Prostate gland (tissue), 2 donors: ENCODE results near the gene CRK. TPM values are rescaled to one million over a fixed set of nuclear protein-coding genes. Genes with fewer than 3 reads are reported as not detected.

ENCODE experiments used
- DNase-seq: peaks from one replicate; pipeline ENCODE4 v3.0.0-alpha.2; 2019; ENCODE audit warnings: low spot score
- H3K27ac ChIP-seq, 2 donors: fragments of 200-600 bp; sonication (generic); 2 replicates each; pipeline ENCODE4 v1.5.1; 2017 to 2019
- H3K27me3 ChIP-seq: fragments of 200-600 bp; sonication (generic); replicated peaks from 2 replicates; pipeline ENCODE4 v1.5.1; 2019; ENCODE audit not compliant: insufficient read depth
- H3K36me3 ChIP-seq, 2 donors: fragments of 200-600 bp; sonication (generic); 1 replicate in 1 of 2; 2 replicates in 1 of 2; pipeline versions ENCODE4 v1.5.1 to v1.8.1; 2017 to 2019
- H3K4me1 ChIP-seq: fragments of 200-600 bp; sonication (generic); replicated peaks from 2 replicates; pipeline ENCODE4 v1.5.1; 2019
- H3K4me3 ChIP-seq, 2 donors: fragments of 200-600 bp; sonication (generic); 2 replicates each; pipeline ENCODE4 v1.5.1; 2017 to 2019
- H3K9me3 ChIP-seq: fragments of 200-600 bp; sonication (generic); 2 replicates; pipeline ENCODE4 v1.5.1; 2017
- POLR2A ChIP-seq: fragments of 450-650 bp; IDR thresholded peaks from one replicate; pipeline ENCODE4 v1.6.1; 2016; ENCODE audit warnings: antibody characterized with exemption, mild to moderate bottlenecking
- POLR2AphosphoS5 ChIP-seq: sonication (generic); formaldehyde crosslinking; IDR thresholded peaks from one replicate; pipeline ENCODE4 v1.6.1; 2017; ENCODE audit warnings: antibody characterized with exemption
- WGBS: methylation state at CpG from one replicate; pipeline ENCODE4 v1.1.5; 2018; 5-methylcytosine and 5-hydroxymethylcytosine counted together
- intact Hi-C: fragments of 100-400 bp; cut with DNase I; formaldehyde crosslinking; loops from one replicate; pipeline ENCODE4 v1.14.2; 2022
- total RNA-seq, 2 donors: library from RNA; depleted of rRNA; stranded (reverse); fragments of >200 nt; gene quantifications; one replicate each; pipeline ENCODE4 v1.1.0, GENCODE V29; 2016
- TF ChIP-seq, protein P1 (sequence below), 4 experiments: fragments of 200-600 bp in 2 of 4; fragments of 450-650 bp in 2 of 4; sonication (generic) in 2 of 4; IDR thresholded peaks; 1 replicate in 3 of 4; 2 replicates in 1 of 4; pipeline ENCODE4 v1.5.1; 2016 to 2019; ENCODE audit warnings: antibody characterized with exemption in 4 of 4, mild to moderate bottlenecking in 2 of 4, moderate library complexity in 2 of 4

CRK gene
- total RNA-seq, 2 donors from 2014 or later = 52.6 to 77.7 TPM

DNA sequence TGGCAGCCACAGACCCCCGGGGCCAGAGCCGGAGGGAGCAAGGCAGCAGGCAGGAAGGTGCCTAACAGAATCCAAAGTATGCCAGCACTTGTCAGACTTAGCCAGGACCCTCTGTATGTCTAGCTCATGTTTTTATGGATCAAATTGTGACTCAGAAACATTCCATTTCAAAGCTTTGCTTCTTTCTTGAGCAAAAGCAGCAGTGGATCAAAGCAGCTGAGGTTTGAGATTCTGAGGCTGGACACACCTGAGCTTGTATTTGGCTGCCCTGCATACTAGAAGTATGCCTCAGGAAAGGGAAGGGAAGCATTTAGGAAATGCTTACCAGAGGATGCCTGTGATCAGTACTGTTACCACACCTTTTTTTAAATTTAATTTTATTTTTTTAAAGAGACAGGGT is 42.2 kb upstream of the CRK start:
- no peak for DNase-seq
- peaks cover 7% of the 10 kb centered on the region for H3K4me1 ChIP-seq
- no peaks in the 10 kb centered on the region for H3K9me3 ChIP-seq
- no peaks in the 10 kb centered on the region for H3K36me3 ChIP-seq
- H3K27ac ChIP-seq = no peak overlapping the region
- intact Hi-C loops = no loop called here
- H3K27me3 ChIP-seq = no peaks in the 10 kb centered on the region
- H3K4me3 ChIP-seq = no peak overlapping the region
- 82% methylated on average over 2 of the region's 2 CpGs for WGBS
- TF ChIP-seq POLR2A (no peak), POLR2AphosphoS5 (no peak)
- TF ChIP-seq, protein P1, sequence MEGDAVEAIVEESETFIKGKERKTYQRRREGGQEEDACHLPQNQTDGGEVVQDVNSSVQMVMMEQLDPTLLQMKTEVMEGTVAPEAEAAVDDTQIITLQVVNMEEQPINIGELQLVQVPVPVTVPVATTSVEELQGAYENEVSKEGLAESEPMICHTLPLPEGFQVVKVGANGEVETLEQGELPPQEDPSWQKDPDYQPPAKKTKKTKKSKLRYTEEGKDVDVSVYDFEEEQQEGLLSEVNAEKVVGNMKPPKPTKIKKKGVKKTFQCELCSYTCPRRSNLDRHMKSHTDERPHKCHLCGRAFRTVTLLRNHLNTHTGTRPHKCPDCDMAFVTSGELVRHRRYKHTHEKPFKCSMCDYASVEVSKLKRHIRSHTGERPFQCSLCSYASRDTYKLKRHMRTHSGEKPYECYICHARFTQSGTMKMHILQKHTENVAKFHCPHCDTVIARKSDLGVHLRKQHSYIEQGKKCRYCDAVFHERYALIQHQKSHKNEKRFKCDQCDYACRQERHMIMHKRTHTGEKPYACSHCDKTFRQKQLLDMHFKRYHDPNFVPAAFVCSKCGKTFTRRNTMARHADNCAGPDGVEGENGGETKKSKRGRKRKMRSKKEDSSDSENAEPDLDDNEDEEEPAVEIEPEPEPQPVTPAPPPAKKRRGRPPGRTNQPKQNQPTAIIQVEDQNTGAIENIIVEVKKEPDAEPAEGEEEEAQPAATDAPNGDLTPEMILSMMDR (IDR thresholded peaks at IDR 0.05) = no peak

DNA sequence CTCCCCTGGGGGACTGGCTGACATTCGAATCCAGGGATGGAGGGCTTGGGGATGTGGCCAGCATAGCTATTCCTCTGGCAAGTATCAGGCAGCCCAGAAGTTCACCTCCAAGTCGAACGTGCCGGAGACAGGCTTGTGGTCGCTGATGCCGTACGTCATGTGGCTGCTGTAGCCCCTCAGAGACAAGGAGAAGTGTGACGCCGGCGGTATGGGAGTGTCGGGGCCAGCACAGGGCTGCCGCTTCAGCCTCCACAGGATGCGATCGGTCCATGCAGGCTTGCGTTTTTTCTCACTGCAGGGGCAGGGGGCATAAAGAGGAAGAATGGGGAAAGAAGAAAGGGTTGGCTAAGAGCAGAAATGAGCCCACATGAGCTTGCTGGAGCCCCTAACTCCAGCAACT is 41.8 kb upstream of the CRK start:
- H3K36me3 ChIP-seq = no peaks in the 10 kb centered on the region
- intact Hi-C loops = no loop called here
- H3K4me3 ChIP-seq = no peak overlapping the region
- 91% methylated on average over 15 of the region's 15 CpGs for WGBS
- no peak overlapping the region for H3K27ac ChIP-seq
- TF ChIP-seq POLR2A (no peak), POLR2AphosphoS5 (no peak)
- TF ChIP-seq, protein P1 (IDR thresholded peaks at IDR 0.05) = no peak
- DNase-seq = no peak
- H3K27me3 ChIP-seq = no peaks in the 10 kb centered on the region
- no peaks in the 10 kb centered on the region for H3K9me3 ChIP-seq
- H3K4me1 ChIP-seq = peaks cover 7% of the 10 kb centered on the region

DNA sequence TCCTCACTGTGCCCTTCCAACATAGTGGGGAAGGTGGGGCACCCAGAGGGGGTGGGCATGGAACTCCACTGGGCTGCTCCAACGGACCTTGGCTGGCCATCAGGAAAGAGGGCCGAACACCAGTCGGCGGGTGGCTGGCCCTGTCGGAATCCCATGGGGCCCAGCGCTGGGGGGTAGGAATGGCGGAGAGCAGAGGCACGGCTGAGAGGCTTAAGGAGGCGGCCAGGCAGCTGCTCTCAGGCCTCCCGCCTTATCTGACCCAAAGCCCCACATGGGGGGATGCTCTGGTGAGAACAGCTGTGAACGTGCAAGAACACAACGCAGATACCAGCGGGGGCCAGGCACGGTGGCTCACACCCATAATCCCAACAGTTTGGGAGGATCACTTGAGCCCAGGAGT is 40.8 kb upstream of the CRK start:
- TF ChIP-seq POLR2A = no peak
- TF ChIP-seq, protein P1 (IDR thresholded peaks at IDR 0.05) = no peak
- TF ChIP-seq POLR2AphosphoS5 = no peak
- no peaks in the 10 kb centered on the region for H3K27me3 ChIP-seq
- intact Hi-C loops = no loop called here
- DNase-seq = no peak
- no peak overlapping the region for H3K4me3 ChIP-seq
- 93% methylated on average over 14 of the region's 14 CpGs for WGBS
- no peaks in the 10 kb centered on the region for H3K9me3 ChIP-seq
- H3K36me3 ChIP-seq = no peaks in the 10 kb centered on the region
- no peak overlapping the region for H3K27ac ChIP-seq
- H3K4me1 ChIP-seq = peaks cover 7% of the 10 kb centered on the region

DNA sequence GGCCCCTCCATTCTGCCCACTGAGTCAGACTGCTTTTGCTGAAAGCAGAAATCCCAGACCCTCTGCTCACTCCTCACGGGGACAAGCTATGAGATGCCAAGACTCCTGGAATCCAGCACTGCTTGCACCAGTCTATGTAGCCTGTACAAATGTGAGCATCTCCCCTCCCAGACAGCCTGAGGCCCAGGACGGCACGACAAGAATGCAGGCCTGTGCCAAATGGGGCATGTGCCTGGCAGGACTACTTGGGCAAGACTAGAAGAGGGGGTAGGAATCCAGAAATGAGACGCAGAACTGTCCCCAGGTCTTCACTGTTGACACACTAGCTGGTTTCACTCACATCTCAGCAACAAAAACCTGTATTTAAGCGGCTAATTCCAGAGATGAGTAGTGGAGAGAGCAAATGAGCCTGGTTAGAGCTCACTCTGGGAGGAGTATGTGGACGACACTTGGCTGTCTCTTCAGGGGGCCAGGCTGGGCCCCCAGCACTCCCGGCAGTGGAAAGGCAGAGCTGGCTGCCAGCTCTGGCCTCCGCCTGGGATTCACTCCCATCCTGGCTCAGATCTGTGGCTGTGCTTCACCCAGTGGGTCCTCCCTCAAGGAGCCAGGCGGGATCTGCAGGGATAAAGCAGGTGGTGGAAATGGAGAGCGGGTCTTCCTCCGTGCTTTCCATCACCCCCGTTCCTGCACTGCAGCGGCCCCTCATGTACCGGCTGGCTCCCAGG is 39.4 kb upstream of the CRK start:
- Histone ChIP-seq H3K4me1 (peaks cover 10% of the 10 kb centered on the region), H3K27ac (peak overlapping the region; percentile 63 to 76), H3K4me3 (no peak overlapping the region), H3K36me3 (no peaks in the 10 kb centered on the region), H3K9me3 (no peaks in the 10 kb centered on the region), H3K27me3 (no peaks in the 10 kb centered on the region)
- intact Hi-C loops = no loop called here
- TF ChIP-seq, protein P1 (IDR thresholded peaks at IDR 0.05) = no peak
- peak; percentile 93 for TF ChIP-seq POLR2AphosphoS5
- peak; percentile 84 for DNase-seq
- 56% methylated on average over 12 of the region's 14 CpGs for WGBS

DNA sequence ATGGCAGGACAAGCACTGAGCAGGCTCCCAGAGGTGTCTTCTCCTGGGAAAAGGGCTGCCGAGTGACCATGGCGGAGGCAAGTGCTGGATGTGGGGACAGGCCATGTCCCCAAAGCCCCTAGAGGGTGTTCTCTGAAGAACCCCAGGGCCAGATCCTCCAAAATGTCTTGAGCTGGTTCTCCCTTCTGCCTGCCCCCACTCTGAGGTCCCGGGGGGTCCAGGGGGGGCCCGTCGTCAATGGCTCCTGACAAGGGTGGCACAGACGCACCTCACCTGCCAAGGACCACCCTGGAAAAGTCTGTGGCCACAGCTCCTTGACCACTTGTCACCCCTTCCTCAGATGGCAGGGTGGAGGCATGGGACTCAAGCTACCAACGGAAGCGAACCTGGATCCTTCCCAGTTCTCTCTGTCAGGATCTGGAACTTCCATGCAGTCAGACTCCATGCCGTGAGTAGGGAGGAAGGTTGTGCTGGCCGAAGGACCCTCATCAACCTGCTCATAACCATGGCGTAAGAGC is 38.8 kb upstream of the CRK start:
- Histone ChIP-seq H3K27me3 (no peaks in the 10 kb centered on the region), H3K36me3 (no peaks in the 10 kb centered on the region), H3K4me1 (peaks cover 11% of the 10 kb centered on the region), H3K4me3 (no peak overlapping the region), H3K9me3 (no peaks in the 10 kb centered on the region), H3K27ac (peak overlapping the region; percentile 63 to 76)
- 78% methylated on average over 11 of the region's 11 CpGs for WGBS
- TF ChIP-seq, protein P1 (IDR thresholded peaks at IDR 0.05) = no peak
- no peak for TF ChIP-seq POLR2A
- TF ChIP-seq POLR2AphosphoS5 = no peak
- intact Hi-C loops = no loop called here
- DNase-seq = no peak
